GM12878 (cell line): Measurements from ENCODE around the gene MIR17HG. TPM values are rescaled to one million over a fixed set of nuclear protein-coding genes. Genes with fewer than 3 reads are reported as not detected.

Experiments
- ATAC-seq: fragments of 200-7000 bp; cut with Tn5 transposase; 3 replicates; pipeline ENCODE4 v1.9.1; 2020; ENCODE audit warnings: mild to moderate bottlenecking, moderate library complexity
- BruUV-seq: library from RNA; stranded (reverse); fragments of 400-500 nt; replicated peaks from 2 replicates; lab custom pipeline; 2021; lab: Mats Ljungman, UMichigan
- CTCF ChIA-PET: fragments of 300-600 bp; sonication (Branson Sonifier 250); formaldehyde crosslinking; extraction: SDS; loops from one replicate; lab custom pipeline; 2021; ENCODE audit warnings: inconsistent platforms; lab: Yijun Ruan, JAX
- POLR2A ChIA-PET: fragments of 350-600 bp; formaldehyde crosslinking; extraction: SDS; loops from one replicate; lab custom pipeline; 2021; ENCODE audit warnings: inconsistent platforms; lab: Charles Lee
- RAD21 ChIA-PET: fragments of 300-600 bp; sonication (Branson Sonifier 250); formaldehyde crosslinking; loops from one replicate; lab custom pipeline; 2023; ENCODE audit warnings: antibody characterized with exemption; ENCODE audit not compliant: unreplicated experiment; lab: Charles Lee
- SMC1A ChIA-PET: fragments of 300-600 bp; sonication (Branson Sonifier 250); formaldehyde crosslinking; loops from one replicate; lab custom pipeline; 2023; ENCODE audit not compliant: unreplicated experiment, uncharacterized antibody; lab: Charles Lee
- DNase-seq: peaks from one replicate; pipeline ENCODE4 v3.0.0-alpha.2; 2011; ENCODE audit warnings: low read depth, low spot score
- FAIRE-seq: peaks from 3 replicates; lab custom pipeline; 2011; peaks lifted over from hg19 to GRCh38; lab: Jason Lieb, UNC
- H2AFZ ChIP-seq: 2 replicates; pipeline ENCODE4 v1.6.0; 2011; ENCODE audit warnings: low read depth, low read length, control low read depth; ENCODE audit not compliant: control insufficient read depth
- H3K27ac ChIP-seq: 2 replicates; pipeline ENCODE4 v1.5.1; 2011; ENCODE audit warnings: control low read depth; ENCODE audit not compliant: control insufficient read depth, insufficient read depth
- H3K27me3 ChIP-seq, 2 experiments: replicated peaks in 1 of 2; 2 replicates each; pipeline versions ENCODE4 v1.6.0 to v1.6.1; 2011; ENCODE audit warnings: low read length in 1 of 2; ENCODE audit not compliant: control insufficient read depth in 2 of 2, insufficient read depth in 2 of 2
- H3K36me3 ChIP-seq, 2 experiments: 2 replicates each; pipeline ENCODE4 v1.5.1; 2011; ENCODE audit warnings: low read length in 1 of 2; ENCODE audit not compliant: control insufficient read depth in 2 of 2, insufficient read depth in 2 of 2
- H3K4me1 ChIP-seq: 2 replicates; pipeline ENCODE4 v1.6.1; 2011; ENCODE audit warnings: mild to moderate bottlenecking, low read length, moderate library complexity, mixed read lengths; ENCODE audit not compliant: control insufficient read depth, insufficient read depth
- H3K4me2 ChIP-seq: 2 replicates; pipeline ENCODE4 v1.6.0; 2011; ENCODE audit warnings: control low read depth; ENCODE audit not compliant: control insufficient read depth, insufficient read depth
- H3K4me3 ChIP-seq: fragments of 200-600 bp; sonication (generic); 2 replicates; pipeline ENCODE4 v1.5.1; 2016
- H3K79me2 ChIP-seq: 2 replicates; pipeline ENCODE4 v1.6.0; 2011; ENCODE audit warnings: low read length; ENCODE audit not compliant: control insufficient read depth, insufficient read depth
- H3K9ac ChIP-seq: 2 replicates; pipeline ENCODE4 v1.8.0; 2011; ENCODE audit warnings: low read length, control low read depth, mixed read lengths; ENCODE audit not compliant: control insufficient read depth, insufficient read depth
- H3K9me3 ChIP-seq: replicated peaks from 3 replicates; pipeline ENCODE4 v1.5.1; 2011; ENCODE audit warnings: mild to moderate bottlenecking, low read length; ENCODE audit not compliant: control insufficient read depth, insufficient read depth
- H4K20me1 ChIP-seq: 2 replicates; pipeline ENCODE4 v1.6.0; 2011; ENCODE audit not compliant: control insufficient read depth, insufficient read depth
- ESRRA ChIP-seq: IDR thresholded peaks from 2 replicates; pipeline ENCODE4 v1.6.1; 2012; ENCODE audit warnings: mild to moderate bottlenecking, low read length, improper control_type of control experiment
- IRF4 ChIP-seq: IDR thresholded peaks from 2 replicates; pipeline ENCODE4 v1.6.1; 2011; ENCODE audit warnings: low read depth, low read length
- ZNF24 ChIP-seq: fragments of 450-650 bp; IDR thresholded peaks from 2 replicates; pipeline ENCODE4 v1.6.1; 2017; ENCODE audit warnings: antibody characterized with exemption, mild to moderate bottlenecking
- WGBS: methylation state at CpG from one replicate; pipeline ENCODE4 v1.1.6; 2016; ENCODE audit warnings: low lambda C conversion rate; ENCODE audit not compliant: insufficient replicate concordance, insufficient coverage; ENCODE audit errors: missing lambda C conversion rate; 5-methylcytosine and 5-hydroxymethylcytosine counted together
- in situ Hi-C: fragments of 300-500 bp; cut with MboI; formaldehyde crosslinking; loops from 9 replicates; pipeline ENCODE4 v1.14.3; 2018; ENCODE audit warnings: mixed read lengths
- intact Hi-C: fragments of 100-400 bp; cut with micrococcal nuclease; formaldehyde crosslinking; loops from one replicate; pipeline ENCODE4 v1.14.2; 2022; ENCODE audit not compliant: unreplicated experiment
- polyA plus RNA-seq, 11 experiments: library from polyadenylated mRNA; depleted of rRNA in 4 of 11; unstranded in 6 of 11; stranded (reverse) in 5 of 11; fragments of >200 nt; fragmentation: Nextera tagmentation in 4 of 11; fragmentation: Illumina TruSeq in 1 of 11; extraction: Ambion mirVana in 4 of 11; extraction: Trizol in 1 of 11; gene quantifications; 1 replicate in 1 of 11; 2 replicates in 10 of 11; pipeline versions ENCODE4 v1.2.1 to v1.2.3, GENCODE V29; 2011 to 2016; ENCODE audit warnings: inconsistent platforms in 2 of 11, missing spikeins in 2 of 11, low read depth in 1 of 11
- total RNA-seq, 4 experiments: library from RNA; depleted of rRNA in 3 of 4; stranded (reverse); fragments of >200 nt in 3 of 4; fragmentation: Illumina TruSeq in 1 of 4; extraction: Trizol in 1 of 4; gene quantifications; 2 replicates each; pipeline versions ENCODE4 v1.2.1 to v1.2.3, GENCODE V29; 2013 to 2021
- TF ChIP-seq, protein P1 (sequence below): IDR thresholded peaks from 2 replicates; pipeline ENCODE4 v1.6.1; 2012; ENCODE audit warnings: low read length, inconsistent platforms
- TF ChIP-seq, protein P2 (sequence below): IDR thresholded peaks from 2 replicates; pipeline ENCODE4 v1.6.1; 2012; ENCODE audit warnings: low read depth, low read length, improper control_type of control experiment
- TF ChIP-seq, protein P3 (sequence below): fragments of 450-650 bp; IDR thresholded peaks from 2 replicates; pipeline ENCODE4 v1.6.1; 2017; ENCODE audit warnings: antibody characterized with exemption, mild to moderate bottlenecking, moderate library complexity

The MIR17HG gene
- total and polyA plus RNA-seq, 10 of the 15 experiments (the other 5 are each of a cell fraction or from before 2014, with no cell fraction given): 4.4 to 37.7 (median 15.1) TPM

DNA sequence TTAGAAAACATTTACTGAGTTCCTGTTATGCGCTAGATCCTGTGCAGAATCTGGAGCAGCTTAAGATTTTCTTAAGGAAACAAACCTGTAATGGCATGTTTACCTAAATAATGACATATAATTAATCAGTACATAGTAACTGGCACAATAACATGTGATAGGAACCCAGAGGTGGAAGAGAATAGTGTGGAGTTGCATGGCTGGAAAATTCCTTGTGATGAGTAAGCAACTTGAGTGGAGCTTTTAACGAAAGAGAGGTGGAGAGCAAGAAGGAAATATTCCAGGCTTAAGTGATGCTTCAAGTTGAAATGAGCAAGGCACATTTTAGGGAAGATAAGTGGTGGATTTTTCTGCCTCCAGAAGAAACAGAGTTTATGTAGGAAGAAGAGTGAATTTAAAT lies 41.7 kb downstream of the MIR17HG start:
- no peak for FAIRE-seq
- H3K27me3 ChIP-seq: no peaks in the 10 kb centered on the region
- RAD21 ChIA-PET: interaction anchor here (1.5 kb wide), 1 partner anchor 17 kb away, joined by 3 read pairs; no protein-coding TSS in a partner anchor
- no TSS peak for BruUV-seq
- SMC1A ChIA-PET: interaction anchor here (1.1 kb wide), 1 partner anchor 63 kb away, joined by 3 read pairs; no protein-coding TSS in a partner anchor
- no peaks in the 10 kb centered on the region for H4K20me1 ChIP-seq
- no peaks in the 10 kb centered on the region for H3K36me3 ChIP-seq
- H3K4me3 ChIP-seq: no peak overlapping the region
- no peak for ATAC-seq
- 59% methylated on average over 2 of the region's 2 CpGs for WGBS
- intact Hi-C loops (no loop called here), in situ Hi-C loops (no loop called here)
- no peak overlapping the region for H3K9ac ChIP-seq
- CTCF ChIA-PET: interaction anchor here (1.3 to 6.3 kb wide), 3 partner anchors 15 to 81 kb away, joined by 3 to 32 read pairs (median 4); no protein-coding TSS in a partner anchor
- no peak overlapping the region for H2AFZ ChIP-seq
- H3K4me1 ChIP-seq: no peaks in the 10 kb centered on the region
- POLR2A ChIA-PET: interaction anchor here (0.5 kb wide), 1 partner anchor 274 kb away, joined by 4 read pairs; no protein-coding TSS in a partner anchor
- H3K4me2 ChIP-seq: no peak overlapping the region
- no peak for DNase-seq
- H3K79me2 ChIP-seq: no peaks in the 10 kb centered on the region
- no peaks in the 10 kb centered on the region for H3K9me3 ChIP-seq
- H3K27ac ChIP-seq: no peak overlapping the region
- TF ChIP-seq, protein P1, sequence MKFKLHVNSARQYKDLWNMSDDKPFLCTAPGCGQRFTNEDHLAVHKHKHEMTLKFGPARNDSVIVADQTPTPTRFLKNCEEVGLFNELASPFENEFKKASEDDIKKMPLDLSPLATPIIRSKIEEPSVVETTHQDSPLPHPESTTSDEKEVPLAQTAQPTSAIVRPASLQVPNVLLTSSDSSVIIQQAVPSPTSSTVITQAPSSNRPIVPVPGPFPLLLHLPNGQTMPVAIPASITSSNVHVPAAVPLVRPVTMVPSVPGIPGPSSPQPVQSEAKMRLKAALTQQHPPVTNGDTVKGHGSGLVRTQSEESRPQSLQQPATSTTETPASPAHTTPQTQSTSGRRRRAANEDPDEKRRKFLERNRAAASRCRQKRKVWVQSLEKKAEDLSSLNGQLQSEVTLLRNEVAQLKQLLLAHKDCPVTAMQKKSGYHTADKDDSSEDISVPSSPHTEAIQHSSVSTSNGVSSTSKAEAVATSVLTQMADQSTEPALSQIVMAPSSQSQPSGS: no peak
- TF ChIP-seq ESRRA (no peak), ZNF24 (no peak), IRF4 (no peak)
- TF ChIP-seq, protein P2, sequence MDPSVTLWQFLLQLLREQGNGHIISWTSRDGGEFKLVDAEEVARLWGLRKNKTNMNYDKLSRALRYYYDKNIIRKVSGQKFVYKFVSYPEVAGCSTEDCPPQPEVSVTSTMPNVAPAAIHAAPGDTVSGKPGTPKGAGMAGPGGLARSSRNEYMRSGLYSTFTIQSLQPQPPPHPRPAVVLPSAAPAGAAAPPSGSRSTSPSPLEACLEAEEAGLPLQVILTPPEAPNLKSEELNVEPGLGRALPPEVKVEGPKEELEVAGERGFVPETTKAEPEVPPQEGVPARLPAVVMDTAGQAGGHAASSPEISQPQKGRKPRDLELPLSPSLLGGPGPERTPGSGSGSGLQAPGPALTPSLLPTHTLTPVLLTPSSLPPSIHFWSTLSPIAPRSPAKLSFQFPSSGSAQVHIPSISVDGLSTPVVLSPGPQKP: no peak
- TF ChIP-seq, protein P3, sequence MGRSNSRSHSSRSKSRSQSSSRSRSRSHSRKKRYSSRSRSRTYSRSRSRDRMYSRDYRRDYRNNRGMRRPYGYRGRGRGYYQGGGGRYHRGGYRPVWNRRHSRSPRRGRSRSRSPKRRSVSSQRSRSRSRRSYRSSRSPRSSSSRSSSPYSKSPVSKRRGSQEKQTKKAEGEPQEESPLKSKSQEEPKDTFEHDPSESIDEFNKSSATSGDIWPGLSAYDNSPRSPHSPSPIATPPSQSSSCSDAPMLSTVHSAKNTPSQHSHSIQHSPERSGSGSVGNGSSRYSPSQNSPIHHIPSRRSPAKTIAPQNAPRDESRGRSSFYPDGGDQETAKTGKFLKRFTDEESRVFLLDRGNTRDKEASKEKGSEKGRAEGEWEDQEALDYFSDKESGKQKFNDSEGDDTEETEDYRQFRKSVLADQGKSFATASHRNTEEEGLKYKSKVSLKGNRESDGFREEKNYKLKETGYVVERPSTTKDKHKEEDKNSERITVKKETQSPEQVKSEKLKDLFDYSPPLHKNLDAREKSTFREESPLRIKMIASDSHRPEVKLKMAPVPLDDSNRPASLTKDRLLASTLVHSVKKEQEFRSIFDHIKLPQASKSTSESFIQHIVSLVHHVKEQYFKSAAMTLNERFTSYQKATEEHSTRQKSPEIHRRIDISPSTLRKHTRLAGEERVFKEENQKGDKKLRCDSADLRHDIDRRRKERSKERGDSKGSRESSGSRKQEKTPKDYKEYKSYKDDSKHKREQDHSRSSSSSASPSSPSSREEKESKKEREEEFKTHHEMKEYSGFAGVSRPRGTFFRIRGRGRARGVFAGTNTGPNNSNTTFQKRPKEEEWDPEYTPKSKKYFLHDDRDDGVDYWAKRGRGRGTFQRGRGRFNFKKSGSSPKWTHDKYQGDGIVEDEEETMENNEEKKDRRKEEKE: no peak
